Skeletal muscle satellite cell (primary cell): ENCODE results near the gene FRMD1.

Experiments
- H3K27me3 ChIP-seq: 2 replicates; pipeline ENCODE4 v1.7.0; 2013; ENCODE audit warnings: low read length; ENCODE audit not compliant: control insufficient read depth, insufficient read depth
- H3K36me3 ChIP-seq: 2 replicates; pipeline ENCODE4 v1.7.0; 2013; ENCODE audit warnings: mild to moderate bottlenecking, control low read depth, low read length; ENCODE audit not compliant: insufficient read depth
- H3K4me1 ChIP-seq: 2 replicates; pipeline ENCODE4 v1.7.0; 2013; ENCODE audit warnings: low read length; ENCODE audit not compliant: control insufficient read depth, insufficient read depth
- H3K4me2 ChIP-seq: 2 replicates; pipeline ENCODE4 v1.7.0; 2013; ENCODE audit warnings: mild to moderate bottlenecking, low read length
- H3K4me3 ChIP-seq: 2 replicates; pipeline ENCODE4 v1.7.0; 2013; ENCODE audit warnings: low read length
- H3K9ac ChIP-seq: 2 replicates; pipeline ENCODE4 v1.7.0; 2013; ENCODE audit warnings: mild to moderate bottlenecking, low read depth, low read length, moderate library complexity
- H3K9me3 ChIP-seq: replicated peaks from 2 replicates; pipeline ENCODE4 v1.7.0; 2013; ENCODE audit warnings: mild to moderate bottlenecking, control low read depth, low read length

Gene FRMD1

GRCh38 chr6:168070804-168071203 is 8.2 kb downstream of the FRMD1 start:
- Histone ChIP-seq H3K9me3 (peaks cover 16% of the 10 kb centered on the region), H3K9ac (no peak overlapping the region), H3K36me3 (no peaks in the 10 kb centered on the region), H3K4me1 (no peaks in the 10 kb centered on the region), H3K27me3 (no peaks in the 10 kb centered on the region), H3K4me2 (no peak overlapping the region), H3K4me3 (no peak overlapping the region)

GRCh38 chr6:168067081-168067759 is 11.8 kb downstream of the FRMD1 start:
- Histone ChIP-seq H3K9ac (no peak overlapping the region), H3K9me3 (peaks cover 7% of the 10 kb centered on the region), H3K4me1 (no peaks in the 10 kb centered on the region), H3K36me3 (no peaks in the 10 kb centered on the region), H3K4me2 (no peak overlapping the region), H3K4me3 (no peak overlapping the region), H3K27me3 (no peaks in the 10 kb centered on the region)

GRCh38 chr6:168064226-168064807 is 14.7 kb downstream of the FRMD1 start:
- H3K4me3 ChIP-seq = no peak overlapping the region
- no peaks in the 10 kb centered on the region for H3K27me3 ChIP-seq
- no peaks in the 10 kb centered on the region for H3K4me1 ChIP-seq
- peaks cover 7% of the 10 kb centered on the region for H3K9me3 ChIP-seq
- H3K9ac ChIP-seq = no peak overlapping the region
- no peak overlapping the region for H3K4me2 ChIP-seq
- H3K36me3 ChIP-seq = no peaks in the 10 kb centered on the region

GRCh38 chr6:168063431-168063830 is 15.6 kb downstream of the FRMD1 start:
- Histone ChIP-seq H3K27me3 (no peaks in the 10 kb centered on the region), H3K4me1 (no peaks in the 10 kb centered on the region), H3K9me3 (peaks cover 12% of the 10 kb centered on the region), H3K4me3 (no peak overlapping the region), H3K36me3 (no peaks in the 10 kb centered on the region), H3K9ac (no peak overlapping the region), H3K4me2 (no peak overlapping the region)

GRCh38 chr6:168062346-168063289 is 16.4 kb downstream of the FRMD1 start:
- peaks cover 12% of the 10 kb centered on the region for H3K9me3 ChIP-seq
- H3K4me2 ChIP-seq = no peak overlapping the region
- H3K9ac ChIP-seq = no peak overlapping the region
- H3K4me3 ChIP-seq = no peak overlapping the region
- no peaks in the 10 kb centered on the region for H3K27me3 ChIP-seq
- no peaks in the 10 kb centered on the region for H3K4me1 ChIP-seq
- no peaks in the 10 kb centered on the region for H3K36me3 ChIP-seq

GRCh38 chr6:168061269-168062210 is 17.5 kb downstream of the FRMD1 start:
- H3K36me3 ChIP-seq = no peaks in the 10 kb centered on the region
- no peak overlapping the region for H3K9ac ChIP-seq
- H3K27me3 ChIP-seq = no peaks in the 10 kb centered on the region
- peaks cover 12% of the 10 kb centered on the region for H3K9me3 ChIP-seq
- H3K4me1 ChIP-seq = no peaks in the 10 kb centered on the region
- H3K4me3 ChIP-seq = no peak overlapping the region
- no peak overlapping the region for H3K4me2 ChIP-seq

- peaks cover 12% of the 10 kb centered on the region for H3K9me3 ChIP-seq
- H3K27me3 ChIP-seq = no peaks in the 10 kb centered on the region
- H3K9ac ChIP-seq = no peak overlapping the region
- H3K36me3 ChIP-seq = no peaks in the 10 kb centered on the region
- no peak overlapping the region for H3K4me2 ChIP-seq
- no peak overlapping the region for H3K4me3 ChIP-seq
- no peaks in the 10 kb centered on the region for H3K4me1 ChIP-seq
Observed at GRCh38 chr6:168060521-168060931, 18.5 kb downstream of the FRMD1 start.

GRCh38 chr6:168058691-168059551 is 20.1 kb downstream of the FRMD1 start:
- Histone ChIP-seq H3K36me3 (no peaks in the 10 kb centered on the region), H3K9me3 (peaks cover 8% of the 10 kb centered on the region), H3K4me2 (no peak overlapping the region), H3K9ac (no peak overlapping the region), H3K27me3 (no peaks in the 10 kb centered on the region), H3K4me1 (no peaks in the 10 kb centered on the region), H3K4me3 (no peak overlapping the region)

- no peak overlapping the region for H3K4me2 ChIP-seq
Observed at GRCh38 chr6:168057836-168058235, 21.2 kb downstream of the FRMD1 start.

GRCh38 chr6:168056892-168057527 is 22.0 kb downstream of the FRMD1 start:
- Histone ChIP-seq H3K27me3 (no peaks in the 10 kb centered on the region), H3K9me3 (peaks cover 8% of the 10 kb centered on the region), H3K4me3 (no peak overlapping the region), H3K9ac (no peak overlapping the region), H3K4me2 (no peak overlapping the region), H3K36me3 (no peaks in the 10 kb centered on the region), H3K4me1 (no peaks in the 10 kb centered on the region)

More at GRCh38 chr6:168057836-168058235, 21.2 kb downstream of the FRMD1 start:
- H3K9ac ChIP-seq = no peak overlapping the region
- H3K36me3 ChIP-seq = no peaks in the 10 kb centered on the region
- H3K9me3 ChIP-seq = peaks cover 8% of the 10 kb centered on the region
- no peaks in the 10 kb centered on the region for H3K27me3 ChIP-seq
- H3K4me3 ChIP-seq = no peak overlapping the region
- H3K4me1 ChIP-seq = no peaks in the 10 kb centered on the region
